Measurements from ENCODE around the gene TADA1.
A peak's percentile ranks its signal among the peaks of the same experiment; 100 is the strongest.

TADA1 gene, protein sequence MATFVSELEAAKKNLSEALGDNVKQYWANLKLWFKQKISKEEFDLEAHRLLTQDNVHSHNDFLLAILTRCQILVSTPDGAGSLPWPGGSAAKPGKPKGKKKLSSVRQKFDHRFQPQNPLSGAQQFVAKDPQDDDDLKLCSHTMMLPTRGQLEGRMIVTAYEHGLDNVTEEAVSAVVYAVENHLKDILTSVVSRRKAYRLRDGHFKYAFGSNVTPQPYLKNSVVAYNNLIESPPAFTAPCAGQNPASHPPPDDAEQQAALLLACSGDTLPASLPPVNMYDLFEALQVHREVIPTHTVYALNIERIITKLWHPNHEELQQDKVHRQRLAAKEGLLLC

GRCh38 chr1:166875734-166876539 lies at the start of gene TADA1:
TSS of gene TADA1 (minus strand) at chr1:166876264. CDS start at chr1:166876233, 31 bp downstream.
- DNase-seq (ENCODE audit: low read depth in 2 of 2): peak; percentile 91 to 92

DNA sequence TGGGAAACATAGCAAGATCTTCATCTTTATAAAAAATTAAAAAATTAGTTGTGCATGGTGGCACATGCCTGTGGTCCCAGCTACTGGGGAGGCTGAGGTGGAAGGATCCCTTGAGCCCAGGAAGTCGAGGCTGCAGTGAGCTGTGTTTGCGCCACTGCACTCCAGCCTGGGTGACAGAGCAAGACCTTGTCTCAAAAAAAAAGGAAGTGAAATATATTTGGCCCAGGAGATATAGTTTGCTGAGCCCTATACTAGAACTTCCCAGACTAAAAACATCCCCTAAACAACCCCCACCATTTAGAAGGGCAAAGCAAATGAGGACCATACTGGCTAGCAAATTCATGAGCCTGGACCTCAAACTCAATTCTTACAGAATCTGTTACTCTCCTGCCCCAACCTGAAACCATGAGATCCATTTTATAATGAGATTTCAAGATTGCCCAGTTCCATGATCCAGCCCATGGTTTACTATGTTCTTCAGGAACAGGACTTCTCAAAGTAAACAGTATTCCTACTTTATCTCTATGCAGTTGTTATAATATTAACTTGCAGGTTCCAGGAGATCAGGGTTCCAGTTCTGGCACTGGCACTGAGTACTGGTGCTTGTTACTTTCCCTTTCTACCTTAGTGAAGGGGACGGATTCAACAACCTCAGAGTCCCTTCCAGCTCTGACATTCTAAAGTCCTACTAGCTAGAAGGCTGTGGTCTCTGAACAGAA lies 48.9 kb upstream of the TADA1 start:
- no peak for DNase-seq (ENCODE audit: low read depth in 2 of 2)

GRCh38 chr1:166920561-166921475 lies 44.8 kb upstream of the TADA1 start:
- DNase-seq (ENCODE audit: low read depth in 2 of 2): no peak

DNA sequence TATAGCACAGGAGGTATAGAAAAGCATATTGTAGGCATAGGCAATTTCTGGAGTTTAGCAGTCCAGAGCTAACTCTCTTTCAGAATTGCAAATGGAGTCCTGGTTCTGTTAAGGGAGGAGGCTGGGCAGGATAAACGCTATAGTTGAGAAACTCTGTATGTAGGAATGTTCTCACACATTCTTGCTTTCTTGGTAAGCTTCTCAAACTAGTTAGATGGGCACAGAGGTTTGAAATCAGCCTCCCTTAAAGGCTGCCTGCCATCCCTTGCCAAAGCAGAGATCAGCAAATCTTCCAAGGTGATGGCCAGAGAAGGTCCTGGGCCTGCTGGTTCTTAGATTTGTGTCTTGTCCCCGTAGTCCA lies 42.9 kb upstream of the TADA1 start:
- DNase-seq (ENCODE audit: low read depth in 2 of 2): no peak

GRCh38 chr1:166918088-166918955 lies 42.3 kb upstream of the TADA1 start:
- no peak for DNase-seq (ENCODE audit: low read depth in 2 of 2)

DNA sequence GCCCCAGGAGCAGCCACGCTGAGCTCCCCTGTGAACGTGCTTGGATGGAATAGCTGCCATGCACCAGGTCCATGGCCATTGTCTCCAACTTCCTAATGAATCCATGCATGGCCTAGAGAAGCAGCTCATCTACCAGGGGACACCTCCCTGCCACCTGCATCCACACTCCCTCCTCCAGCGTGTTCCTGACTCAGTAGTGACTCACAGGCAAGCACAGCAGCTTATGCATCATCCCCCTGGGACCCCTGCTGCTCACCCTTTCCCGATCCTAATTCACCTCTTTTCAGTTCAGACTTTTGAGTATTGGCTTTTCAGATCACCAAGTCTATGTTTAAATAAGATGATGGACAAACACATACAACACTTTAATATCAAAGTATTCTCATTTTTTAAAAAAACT lies 39.9 kb upstream of the TADA1 start:
- DNase-seq (ENCODE audit: low read depth in 2 of 2): no peak

DNA sequence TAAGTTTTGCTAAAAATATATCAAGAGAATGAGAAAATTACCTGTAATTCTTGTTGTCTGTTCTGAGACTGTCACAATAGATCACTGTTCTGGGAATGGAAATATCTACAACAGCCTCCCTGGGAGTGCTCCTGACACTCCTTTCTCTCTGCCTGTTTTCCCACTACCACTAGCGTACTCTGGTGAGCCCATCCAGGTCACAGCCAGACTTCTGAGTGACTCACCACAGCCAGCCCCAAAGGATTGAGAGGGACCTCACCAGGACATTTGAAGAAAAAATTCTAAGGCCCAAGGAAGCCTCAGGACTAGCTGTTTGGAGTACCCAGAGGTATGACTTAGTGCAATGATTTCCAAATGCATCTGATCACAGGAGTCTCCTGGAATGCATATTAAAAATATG lies 39.0 kb upstream of the TADA1 start:
- DNase-seq (ENCODE audit: low read depth in 2 of 2): no peak

- no peak for DNase-seq (ENCODE audit: low read depth in 2 of 2)
Measured at GRCh38 chr1:166914111-166914510, 38.0 kb upstream of the TADA1 start.

- DNase-seq (ENCODE audit: low read depth in 2 of 2): no peak
Measured at GRCh38 chr1:166911624-166912023, 35.6 kb upstream of the TADA1 start.

- DNase-seq (ENCODE audit: low read depth in 2 of 2): peak in 1 of 2 experiments; percentile 44
Measured at GRCh38 chr1:166910396-166910994, 34.4 kb upstream of the TADA1 start.

- DNase-seq (ENCODE audit: low read depth in 2 of 2): no peak
Measured at GRCh38 chr1:166908942-166909341, 32.9 kb upstream of the TADA1 start.

- DNase-seq (ENCODE audit: low read depth in 2 of 2): no peak
Measured at GRCh38 chr1:166907763-166908162, 31.7 kb upstream of the TADA1 start.

GRCh38 chr1:166907051-166907450 lies 31.0 kb upstream of the TADA1 start:
- no peak for DNase-seq (ENCODE audit: low read depth in 2 of 2)

DNA sequence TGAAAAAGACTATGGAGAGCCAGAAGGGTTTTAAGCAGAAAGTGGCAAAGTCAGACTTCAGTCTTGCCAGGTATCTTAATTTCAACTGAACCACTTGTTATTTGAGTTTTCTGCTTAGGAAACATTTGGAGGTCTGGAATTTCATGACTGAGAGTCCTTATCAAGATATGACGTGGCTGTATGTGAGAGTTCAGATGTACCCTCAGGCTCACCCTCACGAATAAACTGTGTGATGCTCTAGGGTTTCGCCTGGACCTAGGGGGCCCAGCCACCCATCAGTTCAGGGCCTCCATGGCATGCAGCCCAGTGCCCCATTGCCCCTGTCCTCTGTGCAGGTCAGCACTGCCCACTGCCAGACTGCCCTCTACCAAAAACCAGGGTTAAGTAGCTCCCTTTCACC lies 30.6 kb upstream of the TADA1 start:
- DNase-seq (ENCODE audit: low read depth in 2 of 2): no peak

GRCh38 chr1:166905900-166906299 lies 29.8 kb upstream of the TADA1 start:
- peak in 1 of 2 experiments; percentile 12 for DNase-seq (ENCODE audit: low read depth in 2 of 2)

- DNase-seq (ENCODE audit: low read depth in 2 of 2): no peak
Measured at GRCh38 chr1:166905136-166905535, 29.1 kb upstream of the TADA1 start.

GRCh38 chr1:166903232-166903631 lies 27.2 kb upstream of the TADA1 start:
- no peak for DNase-seq (ENCODE audit: low read depth in 2 of 2)

- no peak for DNase-seq (ENCODE audit: low read depth in 2 of 2)
Measured at GRCh38 chr1:166902279-166902678, 26.2 kb upstream of the TADA1 start.

GRCh38 chr1:166900987-166901386 lies 24.9 kb upstream of the TADA1 start:
- no peak for DNase-seq (ENCODE audit: low read depth in 2 of 2)

- no peak for DNase-seq (ENCODE audit: low read depth in 2 of 2)
Measured at GRCh38 chr1:166899769-166900168, 23.7 kb upstream of the TADA1 start.
